C4-2B (cell line): ENCODE measurements around the gene DHCR7.

Source experiments
- H3K27ac ChIP-seq: fragments of 450-650 bp; 2 replicates; pipeline ENCODE4 v1.5.1; 2017
- ZFX ChIP-seq: fragments of 450-650 bp; IDR thresholded peaks from 2 replicates; pipeline ENCODE4 v1.6.1; 2017
- TF ChIP-seq, protein P1 (sequence below): fragments of 450-650 bp; conservative IDR thresholded peaks from 2 replicates; pipeline ENCODE4 v1.5.1; 2017; ENCODE audit warnings: mild to moderate bottlenecking

The DHCR7 gene

DNA sequence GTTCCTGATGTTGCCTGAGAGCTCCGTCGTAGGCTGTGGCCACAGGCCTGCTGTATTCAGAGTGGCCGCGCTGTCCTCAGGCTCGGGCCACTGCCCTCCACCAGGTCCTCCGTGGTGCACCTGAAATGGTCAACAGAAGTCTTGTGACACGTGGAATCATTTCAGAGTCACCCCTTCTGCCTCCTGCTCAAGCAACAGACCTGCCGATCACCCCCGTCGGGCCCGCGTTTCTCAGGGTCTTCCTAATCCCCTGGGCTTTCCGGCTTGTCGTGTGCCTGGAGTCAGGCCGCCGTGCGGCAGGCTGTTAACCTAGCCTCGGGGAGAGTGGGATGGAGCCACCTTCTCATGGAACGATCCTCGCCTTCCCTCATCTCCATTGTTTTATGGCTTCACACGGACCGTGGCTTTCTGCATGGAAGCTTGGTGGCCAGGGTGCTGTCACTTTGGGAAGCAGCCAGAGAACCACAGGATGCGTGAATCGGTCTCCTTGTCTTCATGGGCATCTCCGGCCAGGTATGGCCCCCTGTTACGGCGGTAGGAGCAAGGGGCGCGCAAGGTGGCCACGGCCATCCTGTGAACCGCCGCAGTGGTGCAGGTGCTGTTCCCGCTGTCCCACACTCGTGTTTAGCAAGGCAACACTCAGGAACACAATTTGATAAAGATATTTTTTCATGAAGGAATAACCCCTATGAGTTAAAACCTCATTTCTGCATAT lies 28.9 kb upstream of the DHCR7 start:
- no peak overlapping the region for H3K27ac ChIP-seq
- TF ChIP-seq, protein P1, sequence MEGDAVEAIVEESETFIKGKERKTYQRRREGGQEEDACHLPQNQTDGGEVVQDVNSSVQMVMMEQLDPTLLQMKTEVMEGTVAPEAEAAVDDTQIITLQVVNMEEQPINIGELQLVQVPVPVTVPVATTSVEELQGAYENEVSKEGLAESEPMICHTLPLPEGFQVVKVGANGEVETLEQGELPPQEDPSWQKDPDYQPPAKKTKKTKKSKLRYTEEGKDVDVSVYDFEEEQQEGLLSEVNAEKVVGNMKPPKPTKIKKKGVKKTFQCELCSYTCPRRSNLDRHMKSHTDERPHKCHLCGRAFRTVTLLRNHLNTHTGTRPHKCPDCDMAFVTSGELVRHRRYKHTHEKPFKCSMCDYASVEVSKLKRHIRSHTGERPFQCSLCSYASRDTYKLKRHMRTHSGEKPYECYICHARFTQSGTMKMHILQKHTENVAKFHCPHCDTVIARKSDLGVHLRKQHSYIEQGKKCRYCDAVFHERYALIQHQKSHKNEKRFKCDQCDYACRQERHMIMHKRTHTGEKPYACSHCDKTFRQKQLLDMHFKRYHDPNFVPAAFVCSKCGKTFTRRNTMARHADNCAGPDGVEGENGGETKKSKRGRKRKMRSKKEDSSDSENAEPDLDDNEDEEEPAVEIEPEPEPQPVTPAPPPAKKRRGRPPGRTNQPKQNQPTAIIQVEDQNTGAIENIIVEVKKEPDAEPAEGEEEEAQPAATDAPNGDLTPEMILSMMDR: no peak
- TF ChIP-seq ZFX: no peak

DNA sequence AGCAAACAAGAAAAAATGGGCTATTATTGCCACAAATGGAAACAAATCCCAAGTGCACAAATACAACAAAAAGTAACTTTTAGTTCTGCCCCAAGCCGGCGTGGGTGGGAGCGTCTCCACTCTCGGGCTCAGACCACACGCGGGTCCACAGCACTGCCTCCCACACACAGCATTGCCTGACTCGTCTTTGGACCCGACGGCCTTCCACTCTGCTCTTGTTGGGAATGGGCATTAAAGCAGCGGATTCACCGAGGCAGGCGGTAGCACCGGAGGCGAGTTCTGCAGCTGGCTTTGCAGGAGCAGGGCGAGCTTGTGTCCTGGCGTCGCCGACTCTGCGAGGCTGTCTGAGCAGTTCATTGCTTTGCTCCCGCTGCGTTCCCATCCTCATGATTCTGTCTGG lies 27.8 kb upstream of the DHCR7 start:
- no peak overlapping the region for H3K27ac ChIP-seq
- TF ChIP-seq, protein P1: no peak
- no peak for TF ChIP-seq ZFX

DNA sequence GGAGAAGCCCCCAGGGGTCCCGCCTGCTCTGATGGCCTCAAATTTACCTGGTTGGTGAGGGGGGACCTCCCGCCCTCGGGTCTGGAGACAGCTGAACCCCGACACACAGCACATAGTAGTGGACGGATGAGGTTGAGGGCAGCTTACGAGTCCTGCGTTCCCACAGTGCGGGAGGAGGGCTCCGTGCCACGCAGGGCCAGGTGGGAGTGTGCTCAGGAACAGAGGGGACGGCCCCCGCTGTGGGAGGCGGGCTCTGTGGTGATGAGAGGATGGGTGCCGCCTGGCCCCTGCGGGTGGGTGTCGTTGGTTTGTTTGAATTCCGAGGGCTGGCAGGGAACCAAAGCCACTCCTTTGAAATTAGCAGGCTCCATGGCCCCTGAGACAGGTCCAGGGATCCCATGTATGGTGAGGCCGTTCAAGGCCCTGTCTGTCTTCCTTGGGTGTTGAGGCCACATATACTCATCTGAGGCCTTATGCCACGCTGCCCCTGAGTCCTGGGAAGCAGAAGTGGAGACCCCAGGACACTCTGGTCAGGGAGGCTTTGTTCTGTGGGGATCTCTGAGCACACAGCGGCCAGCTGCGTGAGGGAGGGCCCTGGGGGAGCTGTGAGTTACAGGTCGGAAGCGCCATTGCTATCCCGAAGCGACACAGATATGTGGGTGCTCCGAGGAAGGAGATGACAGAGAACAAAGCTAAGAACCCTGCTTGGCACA lies 26.7 kb upstream of the DHCR7 start:
- TF ChIP-seq, protein P1: no peak
- no peak for TF ChIP-seq ZFX
- H3K27ac ChIP-seq: no peak overlapping the region

DNA sequence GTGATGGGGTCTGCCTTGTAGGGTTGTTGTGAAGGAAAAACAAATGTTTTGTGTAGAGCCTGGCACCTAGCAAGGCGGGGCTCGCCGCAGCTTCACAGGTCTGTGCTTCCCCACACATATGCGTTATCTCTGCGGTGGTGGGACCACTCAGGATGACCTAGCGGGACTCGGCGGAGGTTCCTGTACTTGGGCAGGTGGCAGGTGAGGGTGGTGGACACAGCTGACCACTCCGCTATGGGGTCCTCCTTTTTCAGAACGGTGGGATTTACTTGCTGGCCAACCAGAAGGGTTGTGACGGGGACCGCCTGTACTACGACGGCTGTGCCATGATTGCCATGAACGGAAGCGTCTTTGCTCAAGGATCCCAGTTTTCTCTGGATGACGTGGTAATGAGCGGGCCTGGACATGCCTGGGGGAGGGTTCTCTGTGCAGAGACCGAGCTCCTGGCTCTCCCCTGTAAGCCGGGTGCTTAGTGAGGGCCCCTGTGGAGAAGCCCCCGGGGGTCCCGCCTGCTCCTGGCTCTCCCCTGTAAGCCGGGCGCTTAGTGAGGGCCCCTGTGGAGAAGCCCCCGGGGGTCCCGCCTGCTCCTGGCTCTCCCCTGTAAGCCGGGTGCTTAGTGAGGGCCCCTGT lies 26.1 kb upstream of the DHCR7 start:
- TF ChIP-seq ZFX: no peak
- TF ChIP-seq, protein P1: no peak
- no peak overlapping the region for H3K27ac ChIP-seq

DNA sequence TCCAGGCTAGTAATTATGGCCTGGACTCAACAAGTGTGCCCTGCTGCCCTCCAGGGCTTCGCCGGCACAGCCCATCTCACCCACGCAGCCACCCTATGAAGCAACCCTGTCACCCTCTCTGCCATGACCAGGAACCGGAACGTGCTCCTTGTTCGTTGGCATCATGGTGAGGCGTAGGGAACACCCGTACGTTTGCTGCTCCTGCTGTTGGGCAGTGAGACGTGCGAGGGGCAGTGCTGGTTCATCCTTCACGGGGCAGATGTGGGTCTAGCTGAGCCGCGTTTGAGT lies 25.5 kb upstream of the DHCR7 start:
- TF ChIP-seq, protein P1: no peak
- no peak for TF ChIP-seq ZFX
- H3K27ac ChIP-seq: no peak overlapping the region

DNA sequence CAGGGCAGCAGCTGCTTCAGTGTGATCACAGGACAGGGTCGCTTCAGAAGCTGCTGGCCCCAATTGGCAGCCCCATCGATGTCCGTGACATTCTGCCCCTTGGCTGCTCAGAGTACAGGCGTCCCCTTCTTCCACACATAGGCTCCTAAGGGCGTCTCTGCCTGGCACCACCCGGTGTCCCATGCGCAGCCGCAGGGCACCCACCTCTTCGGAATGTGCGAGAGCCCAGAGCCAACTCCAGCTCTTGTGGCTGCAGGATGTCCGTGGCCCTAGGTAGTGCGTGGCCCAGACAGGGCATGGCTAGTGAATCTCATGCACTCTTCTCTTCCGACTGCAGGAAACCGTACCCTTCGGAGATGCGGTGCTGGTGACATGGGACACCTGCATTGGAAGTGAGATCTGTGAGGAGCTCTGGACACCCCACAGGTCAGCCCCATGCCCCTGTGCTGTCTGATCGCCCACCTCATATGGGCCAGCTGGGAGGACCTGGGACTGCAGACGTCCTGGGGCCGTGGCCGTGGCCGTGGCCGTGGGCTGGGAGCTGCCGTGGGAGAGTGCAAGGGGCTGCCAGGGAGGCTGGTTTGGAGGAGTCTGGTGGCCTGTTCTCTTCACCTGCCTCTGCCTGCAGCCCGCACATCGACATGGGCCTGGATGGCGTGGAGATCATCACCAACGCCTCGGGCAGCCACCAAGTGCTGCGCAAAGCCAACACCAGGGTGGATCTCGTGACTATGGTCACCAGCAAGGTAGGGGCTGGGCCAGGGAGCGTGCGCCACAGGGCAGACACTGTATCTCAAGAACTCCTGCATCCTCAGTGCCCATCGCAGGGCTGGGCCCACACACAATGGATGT lies 25.0 kb upstream of the DHCR7 start:
- TF ChIP-seq ZFX: no peak
- TF ChIP-seq, protein P1: no peak
- no peak overlapping the region for H3K27ac ChIP-seq
